ENCODE results near the gene ATP8B3. TPM values are rescaled to one million over a fixed set of nuclear protein-coding genes. Genes with fewer than 3 reads are reported as not detected.
A peak's percentile ranks its signal among the peaks of the same experiment; 100 is the strongest.

The ATP8B3 gene
- total and polyA plus RNA-seq, 2 of the 13 experiments (the other 11 are each of a cell fraction or from before 2014, with no cell fraction given): 2.6 to 5.9 TPM

GRCh38 chr19:1767464-1767933, 44.6 kb downstream of the ATP8B3 start (continued):
- TF ChIP-seq, protein P1, sequence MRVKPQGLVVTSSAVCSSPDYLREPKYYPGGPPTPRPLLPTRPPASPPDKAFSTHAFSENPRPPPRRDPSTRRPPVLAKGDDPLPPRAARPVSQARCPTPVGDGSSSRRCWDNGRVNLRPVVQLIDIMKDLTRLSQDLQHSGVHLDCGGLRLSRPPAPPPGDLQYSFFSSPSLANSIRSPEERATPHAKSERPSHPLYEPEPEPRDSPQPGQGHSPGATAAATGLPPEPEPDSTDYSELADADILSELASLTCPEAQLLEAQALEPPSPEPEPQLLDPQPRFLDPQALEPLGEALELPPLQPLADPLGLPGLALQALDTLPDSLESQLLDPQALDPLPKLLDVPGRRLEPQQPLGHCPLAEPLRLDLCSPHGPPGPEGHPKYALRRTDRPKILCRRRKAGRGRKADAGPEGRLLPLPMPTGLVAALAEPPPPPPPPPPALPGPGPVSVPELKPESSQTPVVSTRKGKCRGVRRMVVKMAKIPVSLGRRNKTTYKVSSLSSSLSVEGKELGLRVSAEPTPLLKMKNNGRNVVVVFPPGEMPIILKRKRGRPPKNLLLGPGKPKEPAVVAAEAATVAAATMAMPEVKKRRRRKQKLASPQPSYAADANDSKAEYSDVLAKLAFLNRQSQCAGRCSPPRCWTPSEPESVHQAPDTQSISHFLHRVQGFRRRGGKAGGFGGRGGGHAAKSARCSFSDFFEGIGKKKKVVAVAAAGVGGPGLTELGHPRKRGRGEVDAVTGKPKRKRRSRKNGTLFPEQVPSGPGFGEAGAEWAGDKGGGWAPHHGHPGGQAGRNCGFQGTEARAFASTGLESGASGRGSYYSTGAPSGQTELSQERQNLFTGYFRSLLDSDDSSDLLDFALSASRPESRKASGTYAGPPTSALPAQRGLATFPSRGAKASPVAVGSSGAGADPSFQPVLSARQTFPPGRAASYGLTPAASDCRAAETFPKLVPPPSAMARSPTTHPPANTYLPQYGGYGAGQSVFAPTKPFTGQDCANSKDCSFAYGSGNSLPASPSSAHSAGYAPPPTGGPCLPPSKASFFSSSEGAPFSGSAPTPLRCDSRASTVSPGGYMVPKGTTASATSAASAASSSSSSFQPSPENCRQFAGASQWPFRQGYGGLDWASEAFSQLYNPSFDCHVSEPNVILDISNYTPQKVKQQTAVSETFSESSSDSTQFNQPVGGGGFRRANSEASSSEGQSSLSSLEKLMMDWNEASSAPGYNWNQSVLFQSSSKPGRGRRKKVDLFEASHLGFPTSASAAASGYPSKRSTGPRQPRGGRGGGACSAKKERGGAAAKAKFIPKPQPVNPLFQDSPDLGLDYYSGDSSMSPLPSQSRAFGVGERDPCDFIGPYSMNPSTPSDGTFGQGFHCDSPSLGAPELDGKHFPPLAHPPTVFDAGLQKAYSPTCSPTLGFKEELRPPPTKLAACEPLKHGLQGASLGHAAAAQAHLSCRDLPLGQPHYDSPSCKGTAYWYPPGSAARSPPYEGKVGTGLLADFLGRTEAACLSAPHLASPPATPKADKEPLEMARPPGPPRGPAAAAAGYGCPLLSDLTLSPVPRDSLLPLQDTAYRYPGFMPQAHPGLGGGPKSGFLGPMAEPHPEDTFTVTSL (CRISPR knock-in tag; IDR thresholded peaks at IDR 0.05; ENCODE audit: borderline replicate concordance): no peak
- no peak for TF ChIP-seq ZSCAN30 (CRISPR knock-in tag; IDR thresholded peaks at IDR 0.05)
- TF ChIP-seq, protein P2, sequence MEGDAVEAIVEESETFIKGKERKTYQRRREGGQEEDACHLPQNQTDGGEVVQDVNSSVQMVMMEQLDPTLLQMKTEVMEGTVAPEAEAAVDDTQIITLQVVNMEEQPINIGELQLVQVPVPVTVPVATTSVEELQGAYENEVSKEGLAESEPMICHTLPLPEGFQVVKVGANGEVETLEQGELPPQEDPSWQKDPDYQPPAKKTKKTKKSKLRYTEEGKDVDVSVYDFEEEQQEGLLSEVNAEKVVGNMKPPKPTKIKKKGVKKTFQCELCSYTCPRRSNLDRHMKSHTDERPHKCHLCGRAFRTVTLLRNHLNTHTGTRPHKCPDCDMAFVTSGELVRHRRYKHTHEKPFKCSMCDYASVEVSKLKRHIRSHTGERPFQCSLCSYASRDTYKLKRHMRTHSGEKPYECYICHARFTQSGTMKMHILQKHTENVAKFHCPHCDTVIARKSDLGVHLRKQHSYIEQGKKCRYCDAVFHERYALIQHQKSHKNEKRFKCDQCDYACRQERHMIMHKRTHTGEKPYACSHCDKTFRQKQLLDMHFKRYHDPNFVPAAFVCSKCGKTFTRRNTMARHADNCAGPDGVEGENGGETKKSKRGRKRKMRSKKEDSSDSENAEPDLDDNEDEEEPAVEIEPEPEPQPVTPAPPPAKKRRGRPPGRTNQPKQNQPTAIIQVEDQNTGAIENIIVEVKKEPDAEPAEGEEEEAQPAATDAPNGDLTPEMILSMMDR (CRISPR knock-in tag; IDR thresholded peaks at IDR 0.05): peak; percentile 93
- TF ChIP-seq HES4 (CRISPR knock-in tag; IDR thresholded peaks at IDR 0.05; ENCODE audit: borderline replicate concordance): no peak
- no peak for TF ChIP-seq ZNF180 (CRISPR knock-in tag; IDR thresholded peaks at IDR 0.05; ENCODE audit: borderline replicate concordance, low read depth)
- no peak for TF ChIP-seq SP2 (CRISPR knock-in tag; IDR thresholded peaks at IDR 0.05)
- TF ChIP-seq ZNF12 (CRISPR knock-in tag; IDR thresholded peaks at IDR 0.05): no peak
- no peak for TF ChIP-seq CENPX (CRISPR knock-in tag; IDR thresholded peaks at IDR 0.05)
- TF ChIP-seq MLXIP (CRISPR knock-in tag; IDR thresholded peaks at IDR 0.05; ENCODE audit: borderline replicate concordance): no peak
- no peak for TF ChIP-seq ZNF557 (CRISPR knock-in tag; IDR thresholded peaks at IDR 0.05)
- TF ChIP-seq, protein P3, sequence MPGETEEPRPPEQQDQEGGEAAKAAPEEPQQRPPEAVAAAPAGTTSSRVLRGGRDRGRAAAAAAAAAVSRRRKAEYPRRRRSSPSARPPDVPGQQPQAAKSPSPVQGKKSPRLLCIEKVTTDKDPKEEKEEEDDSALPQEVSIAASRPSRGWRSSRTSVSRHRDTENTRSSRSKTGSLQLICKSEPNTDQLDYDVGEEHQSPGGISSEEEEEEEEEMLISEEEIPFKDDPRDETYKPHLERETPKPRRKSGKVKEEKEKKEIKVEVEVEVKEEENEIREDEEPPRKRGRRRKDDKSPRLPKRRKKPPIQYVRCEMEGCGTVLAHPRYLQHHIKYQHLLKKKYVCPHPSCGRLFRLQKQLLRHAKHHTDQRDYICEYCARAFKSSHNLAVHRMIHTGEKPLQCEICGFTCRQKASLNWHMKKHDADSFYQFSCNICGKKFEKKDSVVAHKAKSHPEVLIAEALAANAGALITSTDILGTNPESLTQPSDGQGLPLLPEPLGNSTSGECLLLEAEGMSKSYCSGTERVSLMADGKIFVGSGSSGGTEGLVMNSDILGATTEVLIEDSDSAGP (CRISPR knock-in tag; IDR thresholded peaks at IDR 0.05; ENCODE audit: borderline replicate concordance): peak; percentile 47; the same call in 1 of the 2 replicates
- no peak for TF ChIP-seq ZNF543 (CRISPR knock-in tag; IDR thresholded peaks at IDR 0.05)
- peak; percentile 26; the same call in 1 of the 2 replicates for TF ChIP-seq ZNF501 (CRISPR knock-in tag; IDR thresholded peaks at IDR 0.05)
- TF ChIP-seq, protein P4, sequence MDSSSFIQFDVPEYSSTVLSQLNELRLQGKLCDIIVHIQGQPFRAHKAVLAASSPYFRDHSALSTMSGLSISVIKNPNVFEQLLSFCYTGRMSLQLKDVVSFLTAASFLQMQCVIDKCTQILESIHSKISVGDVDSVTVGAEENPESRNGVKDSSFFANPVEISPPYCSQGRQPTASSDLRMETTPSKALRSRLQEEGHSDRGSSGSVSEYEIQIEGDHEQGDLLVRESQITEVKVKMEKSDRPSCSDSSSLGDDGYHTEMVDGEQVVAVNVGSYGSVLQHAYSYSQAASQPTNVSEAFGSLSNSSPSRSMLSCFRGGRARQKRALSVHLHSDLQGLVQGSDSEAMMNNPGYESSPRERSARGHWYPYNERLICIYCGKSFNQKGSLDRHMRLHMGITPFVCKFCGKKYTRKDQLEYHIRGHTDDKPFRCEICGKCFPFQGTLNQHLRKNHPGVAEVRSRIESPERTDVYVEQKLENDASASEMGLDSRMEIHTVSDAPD (CRISPR knock-in tag; IDR thresholded peaks at IDR 0.05): no peak
- no peak for TF ChIP-seq ZFP62 (CRISPR knock-in tag; IDR thresholded peaks at IDR 0.05)
